Mucosa of rectum (tissue), 2 donors: ENCODE results near the gene DENND1A.

Experiments used
- H3K27ac ChIP-seq, 2 donors: one replicate each; pipeline ENCODE4 v1.7.0; 2013; ENCODE audit warnings: inconsistent platforms in 2 of 2, low read depth in 2 of 2, low read length in 2 of 2
- H3K27me3 ChIP-seq, 2 donors: one replicate each; pipeline ENCODE4 v1.7.0; 2013; ENCODE audit warnings: low read length in 2 of 2; ENCODE audit not compliant: control insufficient read depth in 2 of 2, insufficient read depth in 2 of 2
- H3K36me3 ChIP-seq, 2 donors: one replicate each; pipeline ENCODE4 v1.7.0; 2013; ENCODE audit warnings: low read length in 2 of 2; ENCODE audit not compliant: control insufficient read depth in 2 of 2, insufficient read depth in 2 of 2
- H3K4me1 ChIP-seq, 2 donors: one replicate each; pipeline ENCODE4 v1.7.0; 2013; ENCODE audit warnings: low read length in 2 of 2, mild to moderate bottlenecking in 1 of 2; ENCODE audit not compliant: control insufficient read depth in 2 of 2, insufficient read depth in 2 of 2
- H3K4me3 ChIP-seq, 2 donors: one replicate each; pipeline ENCODE4 v1.7.0; 2013; ENCODE audit warnings: low read length in 2 of 2
- H3K9ac ChIP-seq, 2 donors: one replicate each; pipeline ENCODE4 v1.7.0; 2013; ENCODE audit warnings: low read length in 2 of 2, low read depth in 1 of 2, mild to moderate bottlenecking in 1 of 2
- H3K9me3 ChIP-seq, 2 donors: one replicate each; pipeline ENCODE4 v1.7.0; 2013; ENCODE audit warnings: low read length in 2 of 2; ENCODE audit not compliant: control insufficient read depth in 2 of 2
- donor health status: healthy.
- donor health status: Normal muscosa, but diverticular disease.

Gene DENND1A

GRCh38 chr9:123523001-123523400 is 406.9 kb downstream of the DENND1A start:
- no peak overlapping the region for H3K27ac ChIP-seq
- no peaks in the 10 kb centered on the region for H3K4me1 ChIP-seq

GRCh38 chr9:123522251-123522650 is 407.7 kb downstream of the DENND1A start:
- H3K9me3 ChIP-seq = no peaks in the 10 kb centered on the region
- H3K9ac ChIP-seq = no peak overlapping the region
- H3K4me3 ChIP-seq = no peak overlapping the region
- H3K36me3 ChIP-seq = no peaks in the 10 kb centered on the region
- H3K4me1 ChIP-seq = no peaks in the 10 kb centered on the region
- no peaks in the 10 kb centered on the region for H3K27me3 ChIP-seq
- H3K27ac ChIP-seq = no peak overlapping the region

More at GRCh38 chr9:123523001-123523400, 406.9 kb downstream of the DENND1A start:
- Histone ChIP-seq H3K9ac (no peak overlapping the region), H3K4me3 (no peak overlapping the region), H3K27me3 (no peaks in the 10 kb centered on the region), H3K36me3 (no peaks in the 10 kb centered on the region), H3K9me3 (no peaks in the 10 kb centered on the region)

- Histone ChIP-seq H3K27ac (no peak overlapping the region), H3K9me3 (no peaks in the 10 kb centered on the region), H3K4me1 (no peaks in the 10 kb centered on the region), H3K36me3 (no peaks in the 10 kb centered on the region), H3K9ac (no peak overlapping the region), H3K4me3 (no peak overlapping the region), H3K27me3 (no peaks in the 10 kb centered on the region)
Measured at GRCh38 chr9:123518338-123518737, 411.6 kb downstream of the DENND1A start.

- Histone ChIP-seq H3K9ac (no peak overlapping the region), H3K9me3 (no peaks in the 10 kb centered on the region), H3K27me3 (no peaks in the 10 kb centered on the region), H3K4me3 (no peak overlapping the region), H3K27ac (no peak overlapping the region), H3K36me3 (no peaks in the 10 kb centered on the region), H3K4me1 (no peaks in the 10 kb centered on the region)
Measured at GRCh38 chr9:123517512-123517911, 412.4 kb downstream of the DENND1A start.

- H3K4me3 ChIP-seq = no peak overlapping the region
- no peak overlapping the region for H3K9ac ChIP-seq
- no peak overlapping the region for H3K27ac ChIP-seq
- no peaks in the 10 kb centered on the region for H3K27me3 ChIP-seq
- H3K4me1 ChIP-seq = no peaks in the 10 kb centered on the region
- H3K9me3 ChIP-seq = no peaks in the 10 kb centered on the region
- no peaks in the 10 kb centered on the region for H3K36me3 ChIP-seq
Measured at GRCh38 chr9:123514766-123515165, 415.2 kb downstream of the DENND1A start.

- Histone ChIP-seq H3K27ac (no peak overlapping the region), H3K4me3 (no peak overlapping the region), H3K9me3 (no peaks in the 10 kb centered on the region)
Measured at GRCh38 chr9:123513554-123513953, 416.4 kb downstream of the DENND1A start.

GRCh38 chr9:123511326-123512277 is 418.3 kb downstream of the DENND1A start:
- Histone ChIP-seq H3K9me3 (no peaks in the 10 kb centered on the region), H3K9ac (no peak overlapping the region), H3K27ac (no peak overlapping the region), H3K4me1 (no peaks in the 10 kb centered on the region), H3K27me3 (no peaks in the 10 kb centered on the region), H3K36me3 (no peaks in the 10 kb centered on the region), H3K4me3 (no peak overlapping the region)

More at GRCh38 chr9:123513554-123513953, 416.4 kb downstream of the DENND1A start:
- Histone ChIP-seq H3K36me3 (no peaks in the 10 kb centered on the region), H3K27me3 (no peaks in the 10 kb centered on the region), H3K9ac (no peak overlapping the region), H3K4me1 (no peaks in the 10 kb centered on the region)

GRCh38 chr9:123509646-123510045 is 420.3 kb downstream of the DENND1A start:
- Histone ChIP-seq H3K36me3 (no peaks in the 10 kb centered on the region), H3K4me1 (no peaks in the 10 kb centered on the region), H3K27ac (no peak overlapping the region), H3K9me3 (no peaks in the 10 kb centered on the region), H3K27me3 (no peaks in the 10 kb centered on the region), H3K9ac (no peak overlapping the region), H3K4me3 (no peak overlapping the region)

GRCh38 chr9:123508048-123508447 is 421.9 kb downstream of the DENND1A start:
- Histone ChIP-seq H3K4me1 (no peaks in the 10 kb centered on the region), H3K36me3 (no peaks in the 10 kb centered on the region), H3K27me3 (no peaks in the 10 kb centered on the region), H3K9ac (no peak overlapping the region), H3K4me3 (no peak overlapping the region), H3K27ac (no peak overlapping the region), H3K9me3 (no peaks in the 10 kb centered on the region)

GRCh38 chr9:123505496-123505895 is 424.4 kb downstream of the DENND1A start:
- H3K4me3 ChIP-seq = no peak overlapping the region
- no peak overlapping the region for H3K9ac ChIP-seq
- no peaks in the 10 kb centered on the region for H3K9me3 ChIP-seq
- no peaks in the 10 kb centered on the region for H3K27me3 ChIP-seq
- H3K4me1 ChIP-seq = no peaks in the 10 kb centered on the region
- no peaks in the 10 kb centered on the region for H3K36me3 ChIP-seq
- no peak overlapping the region for H3K27ac ChIP-seq
